Measurements from ENCODE around the gene HOXA6. TPM values are rescaled to one million over a fixed set of nuclear protein-coding genes. Genes with fewer than 3 reads are reported as not detected.

HOXA6 gene
- total and polyA plus RNA-seq, 2 donors (not counting 1 experiment from before 2014, with no cell fraction given): 0.18 to 0.49 TPM

DNA sequence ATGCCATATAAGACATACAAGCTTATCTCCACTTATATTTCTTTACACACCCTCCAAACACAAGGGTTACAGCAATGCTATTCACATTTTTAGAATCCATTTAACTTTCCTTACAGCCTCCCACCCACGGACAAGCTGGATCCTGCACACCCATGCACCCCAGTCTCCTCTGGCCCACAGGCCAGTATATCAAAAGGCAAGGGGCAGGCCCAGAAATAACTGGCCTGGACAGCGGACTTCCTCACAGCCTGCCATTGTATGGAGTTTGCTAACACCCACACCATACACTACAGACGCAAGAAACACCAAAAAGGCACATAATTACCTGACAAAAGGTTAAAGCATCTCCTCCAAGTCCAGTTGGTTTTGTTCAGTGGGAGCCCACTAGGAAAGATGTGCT lies 29.0 kb downstream of the HOXA6 start:
- Histone ChIP-seq H4K20me1 (ENCODE audit: control insufficient read depth, insufficient read depth, low read length, poor library complexity, severe bottlenecking) (no peaks in the 10 kb centered on the region), H3K9ac (ENCODE audit: low read length) (no peak overlapping the region)

GRCh38 chr7:27117887-27118491 lies 29.6 kb downstream of the HOXA6 start:
- no peaks in the 10 kb centered on the region for H3K4me1 ChIP-seq (ENCODE audit: control insufficient read depth in 2 of 2, insufficient read depth in 2 of 2, low read length in 2 of 2)
- H3K27ac ChIP-seq (ENCODE audit: low read length in 2 of 2): no peak overlapping the region
- H3K27me3 ChIP-seq (replicated peaks in 1 of 4; ENCODE audit: control extremely low read depth in 1 of 4, control insufficient read depth in 3 of 4, insufficient read depth in 4 of 4, low read length in 3 of 4): peaks cover 0 to 7% (median 0%) of the 10 kb centered on the region in 4 experiments
- peaks cover 10% of the 10 kb centered on the region for H3K27me3 Mint-ChIP-seq
- no peaks in the 10 kb centered on the region for H3K79me2 ChIP-seq (ENCODE audit: control insufficient read depth, insufficient read depth, low read length)
- ChIA-PET POLR2A (no interaction called here), CTCF (interaction anchor here (1.0 kb wide), 1 partner anchor 32 kb away, joined by 3 read pairs; no protein-coding TSS in a partner anchor)
- no peak overlapping the region for H3K4me3 Mint-ChIP-seq
- intact Hi-C loops (cut with micrococcal nuclease): no loop called here
- TF ChIP-seq, protein P1, sequence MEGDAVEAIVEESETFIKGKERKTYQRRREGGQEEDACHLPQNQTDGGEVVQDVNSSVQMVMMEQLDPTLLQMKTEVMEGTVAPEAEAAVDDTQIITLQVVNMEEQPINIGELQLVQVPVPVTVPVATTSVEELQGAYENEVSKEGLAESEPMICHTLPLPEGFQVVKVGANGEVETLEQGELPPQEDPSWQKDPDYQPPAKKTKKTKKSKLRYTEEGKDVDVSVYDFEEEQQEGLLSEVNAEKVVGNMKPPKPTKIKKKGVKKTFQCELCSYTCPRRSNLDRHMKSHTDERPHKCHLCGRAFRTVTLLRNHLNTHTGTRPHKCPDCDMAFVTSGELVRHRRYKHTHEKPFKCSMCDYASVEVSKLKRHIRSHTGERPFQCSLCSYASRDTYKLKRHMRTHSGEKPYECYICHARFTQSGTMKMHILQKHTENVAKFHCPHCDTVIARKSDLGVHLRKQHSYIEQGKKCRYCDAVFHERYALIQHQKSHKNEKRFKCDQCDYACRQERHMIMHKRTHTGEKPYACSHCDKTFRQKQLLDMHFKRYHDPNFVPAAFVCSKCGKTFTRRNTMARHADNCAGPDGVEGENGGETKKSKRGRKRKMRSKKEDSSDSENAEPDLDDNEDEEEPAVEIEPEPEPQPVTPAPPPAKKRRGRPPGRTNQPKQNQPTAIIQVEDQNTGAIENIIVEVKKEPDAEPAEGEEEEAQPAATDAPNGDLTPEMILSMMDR (IDR thresholded peaks at IDR 0.05): no peak
- no peak for TF ChIP-seq EZH2 (IDR thresholded peaks at IDR 0.05; ENCODE audit: borderline replicate concordance, insufficient read depth, low read depth, low read length, poor library complexity, severe bottlenecking)
- no peak overlapping the region for H3K4me3 ChIP-seq (ENCODE audit: control extremely low read depth in 1 of 5, extremely low read depth in 1 of 5, insufficient read depth in 1 of 5, low read depth in 2 of 5, low read length in 4 of 5)
- no peak for ATAC-seq (ENCODE audit: low read depth)
- DNase-seq: no peak
- H4K20me1 ChIP-seq (ENCODE audit: control insufficient read depth, insufficient read depth, low read length, poor library complexity, severe bottlenecking): no peaks in the 10 kb centered on the region
- H3K9ac ChIP-seq (ENCODE audit: low read length): no peak overlapping the region
- H2AFZ ChIP-seq (ENCODE audit: insufficient read depth, low read depth, low read length, poor library complexity, severe bottlenecking): no peak overlapping the region
- H3K36me3 ChIP-seq (replicated peaks in 1 of 2; ENCODE audit: control extremely low read depth in 1 of 2, control insufficient read depth in 1 of 2, extremely low read depth in 1 of 2, insufficient read depth in 2 of 2, low read length in 1 of 2): no peaks in the 10 kb centered on the region
- no peak overlapping the region for H3K27ac Mint-ChIP-seq
- H3K4me1 Mint-ChIP-seq: no peaks in the 10 kb centered on the region
- H3K4me2 ChIP-seq (replicated peaks; ENCODE audit: low read depth, low read length, poor library complexity, severe bottlenecking): no peak overlapping the region
- 94% methylated on average over 11 of the region's 19 CpGs for WGBS (ENCODE audit: insufficient coverage)
- no peaks in the 10 kb centered on the region for H3K9me3 Mint-ChIP-seq (ENCODE audit: insufficient read depth)
- peaks cover 0 to 3% (median 0%) of the 10 kb centered on the region in 3 donors for H3K9me3 ChIP-seq (ENCODE audit: control extremely low read depth in 1 of 3, control insufficient read depth in 2 of 3, insufficient read depth in 1 of 3, low read length in 2 of 3)

More for the DNA sequence above, 29.0 kb downstream of the HOXA6 start:
- no peak overlapping the region for H2AFZ ChIP-seq (ENCODE audit: insufficient read depth, low read depth, low read length, poor library complexity, severe bottlenecking)
- 93% methylated on average over 1 of the region's 3 CpGs for WGBS (ENCODE audit: insufficient coverage)
- H3K27me3 ChIP-seq (replicated peaks in 1 of 4; ENCODE audit: control extremely low read depth in 1 of 4, control insufficient read depth in 3 of 4, insufficient read depth in 4 of 4, low read length in 3 of 4): peaks cover 0 to 7% (median 0%) of the 10 kb centered on the region in 4 experiments
- Mint-ChIP-seq H3K27ac (no peak overlapping the region), H3K27me3 (peaks cover 10% of the 10 kb centered on the region), H3K4me1 (no peaks in the 10 kb centered on the region), H3K4me3 (no peak overlapping the region), H3K9me3 (ENCODE audit: insufficient read depth) (no peaks in the 10 kb centered on the region)
- no peak for ATAC-seq (ENCODE audit: low read depth)
- no peak for DNase-seq
- no peak overlapping the region for H3K4me2 ChIP-seq (replicated peaks; ENCODE audit: low read depth, low read length, poor library complexity, severe bottlenecking)
- no peaks in the 10 kb centered on the region for H3K79me2 ChIP-seq (ENCODE audit: control insufficient read depth, insufficient read depth, low read length)
- ChIA-PET CTCF (interaction anchor here (1.0 kb wide), 1 partner anchor 32 kb away, joined by 3 read pairs; no protein-coding TSS in a partner anchor), POLR2A (no interaction called here)
- H3K4me3 ChIP-seq (ENCODE audit: control extremely low read depth in 1 of 5, extremely low read depth in 1 of 5, insufficient read depth in 1 of 5, low read depth in 2 of 5, low read length in 4 of 5): no peak overlapping the region
- intact Hi-C loops (cut with micrococcal nuclease): no loop called here
- TF ChIP-seq, protein P1 (IDR thresholded peaks at IDR 0.05): no peak
- TF ChIP-seq EZH2 (IDR thresholded peaks at IDR 0.05; ENCODE audit: borderline replicate concordance, insufficient read depth, low read depth, low read length, poor library complexity, severe bottlenecking): no peak
- H3K36me3 ChIP-seq (replicated peaks in 1 of 2; ENCODE audit: control extremely low read depth in 1 of 2, control insufficient read depth in 1 of 2, extremely low read depth in 1 of 2, insufficient read depth in 2 of 2, low read length in 1 of 2): no peaks in the 10 kb centered on the region
- no peaks in the 10 kb centered on the region for H3K4me1 ChIP-seq (ENCODE audit: control insufficient read depth in 2 of 2, insufficient read depth in 2 of 2, low read length in 2 of 2)
- H3K9me3 ChIP-seq (ENCODE audit: control extremely low read depth in 1 of 3, control insufficient read depth in 2 of 3, insufficient read depth in 1 of 3, low read length in 2 of 3): peaks cover 0 to 3% (median 0%) of the 10 kb centered on the region in 3 donors
- H3K27ac ChIP-seq (ENCODE audit: low read length in 2 of 2): no peak overlapping the region

All from B cell (primary cell).